ENCODE measurements around the gene TXNIP.

GRCh38 chr1:145960468-145961108 lies 35.8 kb downstream of the TXNIP start:
- TF ChIP-seq CTCF (conservative IDR thresholded peaks at IDR 0.05) (no peak), EZH2 (IDR thresholded peaks at IDR 0.05; ENCODE audit: low read depth) (no peak)
